ENCODE data around the gene TMEM109. TPM values are rescaled to one million over a fixed set of nuclear protein-coding genes. Genes with fewer than 3 reads are reported as not detected.

Gene TMEM109
- total and polyA plus RNA-seq, 2 of the 13 experiments (the other 11 are each of a cell fraction or from before 2014, with no cell fraction given), result 7.7 to 18.0 TPM

GRCh38 chr11:60917267-60917666 lies 3.3 kb downstream of the TMEM109 start (continued):
- no peak for TF ChIP-seq NAIF1 (CRISPR knock-in tag; IDR thresholded peaks at IDR 0.05; ENCODE audit: borderline replicate concordance)
- no peak for TF ChIP-seq ZNF720 (CRISPR knock-in tag; IDR thresholded peaks at IDR 0.05)
- TF ChIP-seq, protein P1, sequence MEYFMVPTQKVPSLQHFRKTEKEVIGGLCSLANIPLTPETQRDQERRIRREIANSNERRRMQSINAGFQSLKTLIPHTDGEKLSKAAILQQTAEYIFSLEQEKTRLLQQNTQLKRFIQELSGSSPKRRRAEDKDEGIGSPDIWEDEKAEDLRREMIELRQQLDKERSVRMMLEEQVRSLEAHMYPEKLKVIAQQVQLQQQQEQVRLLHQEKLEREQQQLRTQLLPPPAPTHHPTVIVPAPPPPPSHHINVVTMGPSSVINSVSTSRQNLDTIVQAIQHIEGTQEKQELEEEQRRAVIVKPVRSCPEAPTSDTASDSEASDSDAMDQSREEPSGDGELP (IDR thresholded peaks at IDR 0.05; ENCODE audit: borderline replicate concordance, low read depth), result no peak
- no peak for TF ChIP-seq NCOA5 (CRISPR knock-in tag; IDR thresholded peaks at IDR 0.05)
- no peak for TF ChIP-seq SNAPC2 (CRISPR knock-in tag; IDR thresholded peaks at IDR 0.05)
- TF ChIP-seq RXRB (CRISPR knock-in tag; IDR thresholded peaks at IDR 0.05; ENCODE audit: borderline replicate concordance), result no peak
- no peak for TF ChIP-seq HOXA3 (CRISPR knock-in tag; IDR thresholded peaks at IDR 0.05)
- no peak for TF ChIP-seq ZNF432 (CRISPR knock-in tag; IDR thresholded peaks at IDR 0.05; ENCODE audit: borderline replicate concordance)

DNA sequence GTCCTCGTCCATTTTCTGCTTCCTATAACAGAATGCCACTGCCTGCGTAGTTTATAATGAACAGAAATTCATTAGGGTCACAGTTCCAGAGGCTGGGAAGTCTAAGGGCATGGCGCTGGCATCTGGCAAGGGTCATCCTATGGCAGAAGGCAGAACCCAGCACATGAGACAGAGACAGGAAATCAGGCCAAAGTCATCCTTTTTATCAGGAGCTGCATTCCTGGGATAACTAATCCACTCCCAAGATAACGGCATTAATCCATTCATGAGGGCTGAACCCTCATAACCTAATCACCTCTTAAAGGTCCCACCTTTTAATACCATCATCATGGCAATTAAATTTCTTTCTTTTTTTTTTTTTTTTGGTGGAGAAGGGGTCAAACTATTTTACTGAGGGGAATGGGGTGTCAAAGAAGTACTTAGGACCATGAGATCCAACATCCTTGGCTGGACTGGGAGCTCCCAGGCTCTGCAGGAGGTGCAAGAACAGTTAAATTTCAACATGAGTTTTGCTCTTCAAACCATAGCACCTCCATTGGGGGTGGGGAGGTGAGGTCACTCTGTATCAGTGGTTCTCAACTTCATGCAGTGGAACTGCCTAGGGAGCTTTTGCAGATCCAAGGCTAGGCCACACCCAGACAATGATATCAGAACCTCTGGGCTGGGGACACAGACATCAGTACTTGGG lies 4.4 kb downstream of the TMEM109 start:
- FAIRE-seq, result no peak
- no peaks in the 10 kb centered on the region for H4K20me1 ChIP-seq (ENCODE audit: insufficient read depth, low read length)
- WGBS (ENCODE audit: low lambda C conversion rate), result 78% methylated on average over 4 of the region's 4 CpGs
- H3K4me1 ChIP-seq (ENCODE audit: insufficient read depth, low read length), result peaks cover 23% of the 10 kb centered on the region
- H3K9me3 ChIP-seq (ENCODE audit: low read length), result no peaks in the 10 kb centered on the region
- H2AFZ ChIP-seq (ENCODE audit: low read length), result no peak overlapping the region
- no peak overlapping the region for H3K4me2 ChIP-seq (ENCODE audit: low read depth, low read length)
- no peak overlapping the region for H3K27ac ChIP-seq (ENCODE audit: extremely low read length, insufficient read depth, low read length)
- BruUV-seq (replicated peaks), result no TSS peak
- no peak overlapping the region for H3K9ac ChIP-seq (ENCODE audit: insufficient read depth, low read depth, low read length)
- in situ Hi-C loops (cut with HindIII; ENCODE audit: extremely low pct_ligation_motif_present, low pct_unique_long_range_greater_than_20kb), result no loop called here
- intact Hi-C loops (cut with micrococcal nuclease; ENCODE audit: unreplicated experiment), result no loop called here
- H3K27me3 ChIP-seq (ENCODE audit: control insufficient read depth in 1 of 2, insufficient read depth in 2 of 2, low read length in 2 of 2), result no peaks in the 10 kb centered on the region; a peak in 1 of 5 replicates
- H3K4me3 ChIP-seq (replicated peaks in 1 of 3; ENCODE audit: insufficient read depth in 1 of 3, low read depth in 2 of 3, low read length in 3 of 3), result no peak overlapping the region
- H3K36me3 ChIP-seq (replicated peaks in 1 of 2; ENCODE audit: control insufficient read depth in 1 of 2, insufficient read depth in 2 of 2, low read length in 2 of 2), result peaks cover 0 to 7% of the 10 kb centered on the region in 2 experiments; a peak in 3 of 5 replicates
- no peak for DNase-seq (ENCODE audit: low spot score)
- H3K79me2 ChIP-seq (ENCODE audit: insufficient read depth, low read length), result no peaks in the 10 kb centered on the region
- TF ChIP-seq SKIL (CRISPR knock-in tag; IDR thresholded peaks at IDR 0.05; ENCODE audit: borderline replicate concordance) (no peak), PTBP1 (IDR thresholded peaks at IDR 0.05; ENCODE audit: low read depth, low read length, poor library complexity, severe bottlenecking) (no peak), MBNL3 (CRISPR knock-in tag; conservative IDR thresholded peaks at IDR 0.05) (no peak), FUBP1 (CRISPR knock-in tag; IDR thresholded peaks at IDR 0.05; ENCODE audit: borderline replicate concordance) (no peak), ZSCAN21 (CRISPR knock-in tag; IDR thresholded peaks at IDR 0.05; ENCODE audit: borderline replicate concordance) (no peak), ZNF205 (CRISPR knock-in tag; IDR thresholded peaks at IDR 0.05) (no peak), ZMYM3 (CRISPR knock-in tag; IDR thresholded peaks at IDR 0.05) (no peak)
- TF ChIP-seq, protein P2, sequence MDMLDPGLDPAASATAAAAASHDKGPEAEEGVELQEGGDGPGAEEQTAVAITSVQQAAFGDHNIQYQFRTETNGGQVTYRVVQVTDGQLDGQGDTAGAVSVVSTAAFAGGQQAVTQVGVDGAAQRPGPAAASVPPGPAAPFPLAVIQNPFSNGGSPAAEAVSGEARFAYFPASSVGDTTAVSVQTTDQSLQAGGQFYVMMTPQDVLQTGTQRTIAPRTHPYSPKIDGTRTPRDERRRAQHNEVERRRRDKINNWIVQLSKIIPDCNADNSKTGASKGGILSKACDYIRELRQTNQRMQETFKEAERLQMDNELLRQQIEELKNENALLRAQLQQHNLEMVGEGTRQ (IDR thresholded peaks at IDR 0.05; ENCODE audit: low read depth, low read length), result no peak
- TF ChIP-seq, protein P2 (CRISPR knock-in tag; IDR thresholded peaks at IDR 0.05; ENCODE audit: borderline replicate concordance), result no peak
- CTCF ChIA-PET (ENCODE audit: low intra/inter-chr PET ratio, low total read pairs), result no interaction called here
- ATAC-seq, result no peak
- POLR2A ChIA-PET, result no interaction called here
